H9 (cell line): ENCODE data around the gene THRB. TPM values are rescaled to one million over a fixed set of nuclear protein-coding genes. Genes with fewer than 3 reads are reported as not detected.

Experiments used
- DNase-seq: peaks from one replicate; pipeline ENCODE4 v3.0.0-alpha.2; 2017
- H2AFZ ChIP-seq: one replicate; pipeline ENCODE4 v1.6.1; 2013; ENCODE audit warnings: mild to moderate bottlenecking, low read length, control low read depth, moderate library complexity
- H2AK5ac ChIP-seq: 2 replicates; pipeline ENCODE4 v1.6.1; 2013; ENCODE audit warnings: low read length, control low read depth, mixed read lengths; ENCODE audit not compliant: insufficient read length
- H2BK120ac ChIP-seq: one replicate; pipeline ENCODE4 v1.6.1; 2013; ENCODE audit warnings: low read depth, mild to moderate bottlenecking, low read length, control low read depth, inconsistent platforms; ENCODE audit not compliant: poor library complexity, severe bottlenecking
- H2BK12ac ChIP-seq: 2 replicates; pipeline ENCODE4 v1.6.1; 2013; ENCODE audit warnings: low read length, control low read depth, mixed read lengths, low read depth; ENCODE audit not compliant: insufficient read length
- H2BK15ac ChIP-seq: 2 replicates; pipeline ENCODE4 v1.6.1; 2013; ENCODE audit warnings: low read depth, low read length, control low read depth
- H2BK20ac ChIP-seq: one replicate; pipeline ENCODE4 v1.6.1; 2013; ENCODE audit warnings: low read depth, mild to moderate bottlenecking, low read length, control low read depth, inconsistent platforms; ENCODE audit not compliant: poor library complexity, severe bottlenecking
- H2BK5ac ChIP-seq: 2 replicates; pipeline ENCODE4 v1.6.1; 2013; ENCODE audit warnings: low read length, control low read depth, mixed read lengths; ENCODE audit not compliant: insufficient read length
- H3K14ac ChIP-seq: 2 replicates; pipeline ENCODE4 v1.6.1; 2013; ENCODE audit warnings: low read length, control low read depth; ENCODE audit not compliant: insufficient read depth
- H3K18ac ChIP-seq: 2 replicates; pipeline ENCODE4 v1.6.1; 2013; ENCODE audit warnings: low read depth, mild to moderate bottlenecking, mixed read lengths, low read length, control low read depth; ENCODE audit not compliant: insufficient read length
- H3K23ac ChIP-seq: 2 replicates; pipeline ENCODE4 v1.6.1; 2013; ENCODE audit warnings: low read length, control low read depth, mixed read lengths, low read depth; ENCODE audit not compliant: insufficient read length
- H3K23me2 ChIP-seq: 2 replicates; pipeline ENCODE4 v1.6.1; 2013; ENCODE audit warnings: low read depth, mild to moderate bottlenecking, mixed read lengths, low read length, control low read depth; ENCODE audit not compliant: insufficient read length, poor library complexity, severe bottlenecking
- H3K27ac ChIP-seq: 2 replicates; pipeline ENCODE4 v1.5.1; 2013; ENCODE audit warnings: low read length, control low read depth, mixed read lengths, low read depth; ENCODE audit not compliant: insufficient read length
- H3K27me3 ChIP-seq: 2 replicates; pipeline ENCODE4 v1.6.1; 2013; ENCODE audit warnings: low read length, control low read depth, inconsistent platforms; ENCODE audit not compliant: insufficient read depth
- H3K4ac ChIP-seq: 2 replicates; pipeline ENCODE4 v1.6.1; 2013; ENCODE audit warnings: low read depth, mild to moderate bottlenecking, control low read depth, inconsistent platforms, low read length, moderate library complexity
- H3K4me1 ChIP-seq: 2 replicates; pipeline ENCODE4 v1.6.1; 2013; ENCODE audit warnings: low read length, control low read depth, inconsistent platforms; ENCODE audit not compliant: insufficient read depth
- H3K4me2 ChIP-seq: 2 replicates; pipeline ENCODE4 v1.6.1; 2013; ENCODE audit warnings: low read length, control low read depth, mixed read lengths; ENCODE audit not compliant: insufficient read length, insufficient read depth
- H3K56ac ChIP-seq: 2 replicates; pipeline ENCODE4 v1.6.1; 2013; ENCODE audit warnings: low read depth, mild to moderate bottlenecking, mixed read lengths, low read length, control low read depth; ENCODE audit not compliant: insufficient read length
- H3K79me1 ChIP-seq: 2 replicates; pipeline ENCODE4 v1.6.1; 2013; ENCODE audit warnings: low read depth, mild to moderate bottlenecking, moderate library complexity, low read length, control low read depth, inconsistent platforms; ENCODE audit not compliant: insufficient read depth, poor library complexity, severe bottlenecking
- H3K79me2 ChIP-seq: 2 replicates; pipeline ENCODE4 v1.6.1; 2013; ENCODE audit warnings: low read length, control low read depth, inconsistent platforms; ENCODE audit not compliant: insufficient read depth
- H3K9ac ChIP-seq: 2 replicates; pipeline ENCODE4 v1.6.1; 2013; ENCODE audit warnings: low read length, control low read depth, mixed read lengths; ENCODE audit not compliant: insufficient read length; ENCODE audit errors: extremely low read depth
- H3K9me3 ChIP-seq: one replicate; pipeline ENCODE4 v1.6.1; 2013; ENCODE audit warnings: low read depth, low read length, inconsistent platforms; ENCODE audit not compliant: control insufficient read depth
- H3T11ph ChIP-seq: one replicate; pipeline ENCODE4 v1.6.1; 2013; ENCODE audit warnings: mild to moderate bottlenecking, low read length, control low read depth, inconsistent platforms
- H4K20me1 ChIP-seq: one replicate; pipeline ENCODE4 v1.6.1; 2013; ENCODE audit not compliant: control insufficient read depth, insufficient read length, insufficient read depth
- H4K5ac ChIP-seq: 2 replicates; pipeline ENCODE4 v1.6.1; 2013; ENCODE audit warnings: low read depth, mild to moderate bottlenecking, mixed read lengths, low read length, control low read depth; ENCODE audit not compliant: insufficient read length
- H4K8ac ChIP-seq: replicated peaks from 2 replicates; pipeline ENCODE4 v1.6.1; 2013; ENCODE audit warnings: low read length, control low read depth, mixed read lengths, low read depth; ENCODE audit not compliant: insufficient read length
- H4K91ac ChIP-seq: 2 replicates; pipeline ENCODE4 v1.6.1; 2013; ENCODE audit warnings: low read depth, mild to moderate bottlenecking, moderate library complexity, mixed read lengths, low read length, control low read depth; ENCODE audit not compliant: insufficient read length
- H3K27ac Mint-ChIP-seq, 3 experiments: 2 replicates in 2 of 3; 3 replicates in 1 of 3; pipeline ENCODE4 v1.8.0; 2020 to 2021; ENCODE audit warnings: mixed read lengths in 3 of 3, mild to moderate bottlenecking in 1 of 3, moderate library complexity in 1 of 3
- H3K27me3 Mint-ChIP-seq: 2 replicates; pipeline ENCODE4 v1.8.0; 2021; ENCODE audit warnings: low read depth, mild to moderate bottlenecking, moderate library complexity, mixed read lengths
- H3K36me3 Mint-ChIP-seq, 3 experiments: 2 replicates in 2 of 3; 3 replicates in 1 of 3; pipeline ENCODE4 v1.8.0; 2020 to 2021; ENCODE audit warnings: low read depth in 3 of 3, mixed read lengths in 3 of 3; ENCODE audit not compliant: insufficient read depth in 1 of 3
- H3K4me1 Mint-ChIP-seq, 2 experiments: 2 replicates each; pipeline ENCODE4 v1.8.0; 2020; ENCODE audit warnings: mixed read lengths in 2 of 2
- H3K4me3 Mint-ChIP-seq, 2 experiments: 2 replicates in 1 of 2; 3 replicates in 1 of 2; pipeline ENCODE4 v1.8.0; 2020 to 2021; ENCODE audit warnings: mild to moderate bottlenecking in 2 of 2, mixed read lengths in 2 of 2, moderate library complexity in 1 of 2
- H3K9me3 Mint-ChIP-seq, 2 experiments: 2 replicates in 1 of 2; 3 replicates in 1 of 2; pipeline ENCODE4 v1.8.0; 2020; ENCODE audit warnings: mild to moderate bottlenecking in 2 of 2, mixed read lengths in 2 of 2, moderate library complexity in 1 of 2
- total RNA-seq: library from RNA; stranded (reverse); gene quantifications from 2 replicates; pipeline ENCODE4 v1.2.1, GENCODE V29; 2021
- TF ChIP-seq, protein P1 (sequence below): fragments of 200-600 bp; sonication (generic); conservative IDR thresholded peaks from 3 replicates; pipeline ENCODE4 v1.8.0; 2021; ENCODE audit warnings: antibody characterized with exemption, mild to moderate bottlenecking

Gene THRB
- total RNA-seq, 1 experiment from 2014 or later, result 8.6 TPM

DNA sequence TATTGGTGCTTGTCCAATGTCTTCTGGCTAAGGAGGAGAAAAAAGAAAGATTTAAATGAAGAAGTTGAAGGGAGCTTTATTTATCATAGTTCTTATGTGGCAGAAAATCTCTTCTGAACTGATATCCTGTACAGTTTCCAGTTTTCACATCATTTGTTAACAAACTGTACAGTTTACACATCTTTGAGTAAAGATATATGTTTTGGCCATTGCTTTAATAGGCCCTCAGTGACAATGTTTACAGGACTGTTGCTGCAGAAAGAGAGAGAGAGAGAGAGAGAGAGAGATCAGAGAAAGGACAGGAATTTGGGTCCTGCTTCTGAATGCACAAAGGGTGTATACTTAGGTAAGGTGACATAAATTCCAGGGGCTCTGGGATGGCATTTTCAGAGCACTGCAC, 361.2 kb downstream of the THRB start:
- Histone ChIP-seq H3K4me2 (no peak overlapping the region), H4K20me1 (no peaks in the 10 kb centered on the region), H3K18ac (no peak overlapping the region), H3K79me1 (no peaks in the 10 kb centered on the region), H4K91ac (no peak overlapping the region), H3K56ac (no peak overlapping the region), H2BK15ac (no peak overlapping the region), H3K27me3 (no peaks in the 10 kb centered on the region), H3K9me3 (no peaks in the 10 kb centered on the region), H3K4me1 (no peaks in the 10 kb centered on the region), H3K23ac (no peak overlapping the region), H3K4ac (no peak overlapping the region), H3K23me2 (no peaks in the 10 kb centered on the region), H2AFZ (no peak overlapping the region), H3K79me2 (no peaks in the 10 kb centered on the region), H3K14ac (no peak overlapping the region; the same call in 1 of the 2 replicates), H3K27ac (no peak overlapping the region), H4K8ac (no peak overlapping the region), H2AK5ac (no peak overlapping the region), H3K9ac (no peak overlapping the region), H2BK5ac (no peak overlapping the region), H2BK12ac (no peak overlapping the region), H2BK20ac (no peak overlapping the region), H2BK120ac (no peak overlapping the region), H4K5ac (no peak overlapping the region), H3T11ph (no peak overlapping the region)
- no peak for DNase-seq
- H3K9me3 Mint-ChIP-seq, result no peaks in the 10 kb centered on the region
- TF ChIP-seq, protein P1, sequence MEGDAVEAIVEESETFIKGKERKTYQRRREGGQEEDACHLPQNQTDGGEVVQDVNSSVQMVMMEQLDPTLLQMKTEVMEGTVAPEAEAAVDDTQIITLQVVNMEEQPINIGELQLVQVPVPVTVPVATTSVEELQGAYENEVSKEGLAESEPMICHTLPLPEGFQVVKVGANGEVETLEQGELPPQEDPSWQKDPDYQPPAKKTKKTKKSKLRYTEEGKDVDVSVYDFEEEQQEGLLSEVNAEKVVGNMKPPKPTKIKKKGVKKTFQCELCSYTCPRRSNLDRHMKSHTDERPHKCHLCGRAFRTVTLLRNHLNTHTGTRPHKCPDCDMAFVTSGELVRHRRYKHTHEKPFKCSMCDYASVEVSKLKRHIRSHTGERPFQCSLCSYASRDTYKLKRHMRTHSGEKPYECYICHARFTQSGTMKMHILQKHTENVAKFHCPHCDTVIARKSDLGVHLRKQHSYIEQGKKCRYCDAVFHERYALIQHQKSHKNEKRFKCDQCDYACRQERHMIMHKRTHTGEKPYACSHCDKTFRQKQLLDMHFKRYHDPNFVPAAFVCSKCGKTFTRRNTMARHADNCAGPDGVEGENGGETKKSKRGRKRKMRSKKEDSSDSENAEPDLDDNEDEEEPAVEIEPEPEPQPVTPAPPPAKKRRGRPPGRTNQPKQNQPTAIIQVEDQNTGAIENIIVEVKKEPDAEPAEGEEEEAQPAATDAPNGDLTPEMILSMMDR, result no peak
- H3K27me3 Mint-ChIP-seq, result no peaks in the 10 kb centered on the region
- no peaks in the 10 kb centered on the region; a peak in 1 of 7 replicates for H3K36me3 Mint-ChIP-seq
- H3K4me3 Mint-ChIP-seq, result no peak overlapping the region
- no peak overlapping the region for H3K27ac Mint-ChIP-seq
- H3K4me1 Mint-ChIP-seq, result no peaks in the 10 kb centered on the region; a peak in 1 of 4 replicates
